ENCODE measurements around the gene CLDN5.

GRCh38 chr22:19499880-19500242 is 24.3 kb downstream of the CLDN5 start:
- TF ChIP-seq CTCF (IDR thresholded peaks at IDR 0.05 in 4 of 5, conservative IDR thresholded peaks at IDR 0.05 in 1 of 5) (no peak), POLR2A (IDR thresholded peaks at IDR 0.05) (no peak)
